GM18505 (cell line): ENCODE data around the gene SPNS1.
A peak's percentile ranks its signal among the peaks of the same experiment; 100 is the strongest.
"Not testable (repeated sequence)": the region's sequence is repeated elsewhere in the genome, so short reads cannot be mapped to it uniquely, and the experiment has no call there.

Source experiments
- ATAC-seq: cut with Tn5 transposase; IDR thresholded peaks from one replicate; pipeline ENCODE4 v1.9.1; 2021; ENCODE audit not compliant: unreplicated experiment
- POLR2A ChIP-seq: IDR thresholded peaks from 4 replicates; pipeline ENCODE4 v1.6.1; 2011; ENCODE audit warnings: borderline replicate concordance; ENCODE audit not compliant: insufficient read depth, insufficient read length; ENCODE audit errors: extremely low read depth

The SPNS1 gene, protein sequence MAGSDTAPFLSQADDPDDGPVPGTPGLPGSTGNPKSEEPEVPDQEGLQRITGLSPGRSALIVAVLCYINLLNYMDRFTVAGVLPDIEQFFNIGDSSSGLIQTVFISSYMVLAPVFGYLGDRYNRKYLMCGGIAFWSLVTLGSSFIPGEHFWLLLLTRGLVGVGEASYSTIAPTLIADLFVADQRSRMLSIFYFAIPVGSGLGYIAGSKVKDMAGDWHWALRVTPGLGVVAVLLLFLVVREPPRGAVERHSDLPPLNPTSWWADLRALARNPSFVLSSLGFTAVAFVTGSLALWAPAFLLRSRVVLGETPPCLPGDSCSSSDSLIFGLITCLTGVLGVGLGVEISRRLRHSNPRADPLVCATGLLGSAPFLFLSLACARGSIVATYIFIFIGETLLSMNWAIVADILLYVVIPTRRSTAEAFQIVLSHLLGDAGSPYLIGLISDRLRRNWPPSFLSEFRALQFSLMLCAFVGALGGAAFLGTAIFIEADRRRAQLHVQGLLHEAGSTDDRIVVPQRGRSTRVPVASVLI

GRCh38 chr16:28974437-28975157 is at the start of gene SPNS1:
TSS of gene SPNS1 (plus strand) at chr16:28974778. CDS start at chr16:28975152, 374 bp downstream.
- ATAC-seq: peak; percentile 75

GRCh38 chr16:28925386-28926228 is 49.0 kb upstream of the SPNS1 start:
- peak; percentile 31 for ATAC-seq
- peak; percentile 91 for TF ChIP-seq POLR2A

More at GRCh38 chr16:28974437-28975157, at the start of gene SPNS1:
- TF ChIP-seq POLR2A: peak; percentile 86

DNA sequence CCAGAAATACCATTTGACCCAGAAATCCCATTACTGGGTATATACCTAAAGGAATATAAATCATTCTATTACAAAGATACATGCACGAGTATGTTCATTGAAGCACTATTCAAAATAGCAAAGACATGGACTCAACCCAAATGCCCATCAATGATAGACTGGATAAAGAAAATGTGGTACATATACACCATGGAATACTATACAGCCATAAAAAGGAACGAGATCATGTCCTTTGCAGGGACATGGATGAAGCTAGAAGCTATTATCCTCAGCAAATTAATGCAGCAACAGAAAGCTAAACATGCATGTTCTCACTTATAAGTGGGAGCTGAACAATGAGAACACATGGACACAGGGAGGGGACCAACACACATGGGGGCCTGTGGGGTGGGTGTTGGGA is 48.3 kb upstream of the SPNS1 start:
- ATAC-seq: not testable (repeated sequence)

- ATAC-seq: no peak
These were observed 46.8 kb upstream of the SPNS1 start for GRCh38 chr16:28927815-28928214.

DNA sequence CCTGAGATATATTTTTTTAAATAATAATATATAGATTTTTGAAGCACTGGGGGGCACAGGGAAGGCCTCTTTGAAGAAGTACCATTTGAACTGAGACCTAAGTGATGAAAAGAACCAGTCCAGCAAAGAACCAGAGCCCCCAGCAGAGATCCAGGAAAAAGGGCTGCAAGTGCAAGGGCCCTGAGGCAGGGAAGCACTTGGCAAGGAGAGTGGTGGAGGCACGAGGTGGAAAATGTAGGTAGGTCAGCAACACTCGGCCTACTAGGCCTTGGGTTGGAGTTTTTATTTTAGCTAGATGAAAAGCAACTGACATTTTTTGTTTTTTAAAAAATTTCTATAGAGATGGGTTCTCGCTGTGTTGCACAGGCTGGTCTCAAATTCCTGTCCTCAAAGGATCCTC is 44.4 kb upstream of the SPNS1 start:
- ATAC-seq: no peak
- TF ChIP-seq POLR2A: no peak

More at GRCh38 chr16:28927815-28928214, 46.8 kb upstream of the SPNS1 start:
- no peak for TF ChIP-seq POLR2A

DNA sequence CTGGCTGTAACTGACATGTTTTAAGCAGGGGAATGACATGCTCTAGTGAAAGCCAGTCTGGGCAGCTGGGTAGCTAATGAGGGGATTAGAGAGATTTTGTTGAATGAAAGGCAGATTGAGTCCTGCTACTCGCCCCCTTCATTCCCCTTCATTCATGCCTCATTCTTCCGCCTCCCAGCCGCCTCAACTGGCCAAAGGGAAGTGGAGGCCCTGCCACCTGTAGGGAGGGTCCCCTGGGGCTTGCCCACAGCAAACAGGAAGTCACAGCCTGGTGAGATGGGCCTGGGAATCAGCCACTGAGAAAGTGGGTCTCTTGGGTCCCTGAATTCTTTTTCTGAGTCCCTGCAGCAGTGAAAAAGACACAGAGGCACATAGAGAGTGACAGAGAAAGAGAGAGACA is 43.9 kb upstream of the SPNS1 start:
- no peak for ATAC-seq

GRCh38 chr16:28931801-28932225 is 42.8 kb upstream of the SPNS1 start, which contains the start of gene CD19:
TSS of gene CD19 (plus strand) at chr16:28931971. CDS start at chr16:28932001, 30 bp downstream.
- no peak for ATAC-seq
- TF ChIP-seq POLR2A: peak; percentile 71

More for the DNA sequence above, 43.9 kb upstream of the SPNS1 start:
- no peak for TF ChIP-seq POLR2A

GRCh38 chr16:28932339-28933141 is 42.0 kb upstream of the SPNS1 start:
- no peak for ATAC-seq
- TF ChIP-seq POLR2A: peak; percentile 36

- ATAC-seq: no peak
- TF ChIP-seq POLR2A: no peak
These were observed 41.4 kb upstream of the SPNS1 start for GRCh38 chr16:28933171-28933570.

DNA sequence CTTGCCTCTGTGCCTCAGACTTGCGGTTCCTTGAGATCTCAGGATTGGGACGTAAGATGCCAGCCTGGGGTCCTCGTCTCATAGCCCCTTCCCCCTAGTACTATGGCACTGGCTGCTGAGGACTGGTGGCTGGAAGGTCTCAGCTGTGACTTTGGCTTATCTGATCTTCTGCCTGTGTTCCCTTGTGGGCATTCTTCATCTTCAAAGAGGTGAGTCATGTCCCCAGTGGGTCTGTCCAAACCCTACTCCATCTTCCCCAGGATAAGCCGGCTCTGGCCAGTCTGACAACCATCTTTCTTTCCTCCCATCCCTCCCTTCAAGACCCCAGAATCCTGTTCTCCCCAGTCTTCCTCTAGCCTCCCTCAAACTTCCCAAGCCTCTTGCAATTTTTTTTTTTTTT is 39.2 kb upstream of the SPNS1 start:
- ATAC-seq: no peak
- TF ChIP-seq POLR2A: no peak

GRCh38 chr16:28935924-28936783 is 38.4 kb upstream of the SPNS1 start:
- ATAC-seq: peak; percentile 74
- no peak for TF ChIP-seq POLR2A
